NCI-H2107 (cell line): Measurements from ENCODE around the gene CAPZB.

Source experiments
- DNase-seq: peaks from one replicate; lab custom pipeline; 2025; lab: John Stamatoyannopoulos, UW

Gene CAPZB

DNA sequence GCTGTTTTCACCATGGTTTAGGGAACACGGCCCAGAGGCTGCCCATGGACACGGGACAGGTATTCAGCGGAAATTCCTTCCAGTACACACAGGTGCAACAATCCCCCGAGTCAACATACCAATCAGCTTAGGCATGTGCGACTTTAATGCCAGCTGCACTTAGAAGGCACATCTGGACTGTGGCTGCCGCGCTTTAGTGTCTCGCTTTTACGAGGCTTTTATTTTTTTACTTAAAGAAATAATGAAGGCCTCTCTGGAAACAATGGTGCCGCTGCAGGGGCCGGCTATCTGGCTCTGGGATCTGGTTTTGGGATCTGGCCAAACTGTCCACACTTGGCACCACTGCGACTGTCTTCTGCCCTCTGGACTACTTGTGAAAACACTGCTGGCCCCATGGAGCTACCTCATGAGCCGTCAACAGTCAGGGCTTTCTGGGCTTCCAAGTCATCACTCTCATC lies 117.7 kb downstream of the CAPZB start:
- no peak for DNase-seq

DNA sequence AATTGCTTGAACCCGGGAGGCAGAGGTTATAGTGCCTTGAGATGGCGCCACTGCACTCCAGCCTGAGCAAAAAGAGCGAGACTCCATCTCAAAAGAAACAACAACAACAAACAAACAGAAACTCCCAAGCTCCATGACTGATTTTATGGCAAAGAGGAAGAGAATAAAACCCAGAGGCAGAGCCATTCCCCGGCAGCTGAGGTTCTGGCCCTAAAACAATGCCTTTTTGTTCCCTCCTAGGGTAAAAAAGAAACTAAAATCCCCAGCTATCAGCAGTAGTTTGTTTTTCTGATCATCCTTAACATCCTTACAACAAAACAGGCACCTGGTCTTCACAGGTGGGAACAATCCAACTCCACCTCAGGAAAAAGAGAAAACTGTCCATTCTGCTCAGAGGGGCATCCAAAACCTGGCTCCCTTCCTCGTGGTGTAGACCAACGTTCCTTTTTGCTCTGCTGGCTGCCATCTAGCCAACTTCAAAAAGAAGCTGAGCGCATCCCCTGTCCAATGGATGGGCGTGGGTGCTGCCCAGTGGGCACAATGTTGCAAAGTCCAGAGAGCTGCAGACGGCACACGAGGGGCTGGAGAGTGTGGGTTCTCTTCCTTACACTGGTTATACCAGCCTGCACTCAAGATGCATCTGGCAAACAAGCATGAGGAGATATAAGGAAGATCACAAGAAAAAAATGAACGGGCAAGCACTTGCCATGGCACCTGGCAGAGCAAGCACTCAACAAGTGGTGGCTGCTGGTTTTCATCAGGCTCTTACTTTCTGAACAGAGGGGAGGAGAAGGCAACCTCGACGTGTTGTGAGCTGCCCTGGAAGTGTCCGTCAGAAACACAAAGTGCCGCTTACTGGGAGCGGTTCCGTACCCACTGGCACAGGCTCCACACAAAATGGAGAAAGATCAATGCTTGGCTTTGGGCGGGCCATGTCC lies 118.5 kb downstream of the CAPZB start:
- DNase-seq: no peak

DNA sequence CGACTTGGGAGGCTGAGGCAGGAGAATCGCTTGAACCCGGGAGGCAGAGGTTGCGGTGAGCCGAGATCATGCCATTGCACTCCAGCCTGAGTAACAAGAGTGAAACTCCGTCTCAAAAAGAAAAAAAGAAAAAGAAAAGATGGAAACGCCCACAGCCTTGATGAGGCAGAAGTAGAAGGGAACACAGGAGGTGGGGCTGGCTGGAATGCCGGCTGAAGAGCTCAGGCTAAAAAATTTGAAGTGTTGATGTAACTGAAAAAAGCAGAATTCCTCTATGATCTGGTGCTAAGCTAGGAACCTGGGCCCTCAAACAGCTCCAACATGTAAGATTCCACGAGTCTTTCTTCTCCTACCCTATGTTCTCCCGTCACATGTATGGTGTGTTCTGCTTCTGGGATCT lies 119.6 kb downstream of the CAPZB start:
- DNase-seq: no peak

DNA sequence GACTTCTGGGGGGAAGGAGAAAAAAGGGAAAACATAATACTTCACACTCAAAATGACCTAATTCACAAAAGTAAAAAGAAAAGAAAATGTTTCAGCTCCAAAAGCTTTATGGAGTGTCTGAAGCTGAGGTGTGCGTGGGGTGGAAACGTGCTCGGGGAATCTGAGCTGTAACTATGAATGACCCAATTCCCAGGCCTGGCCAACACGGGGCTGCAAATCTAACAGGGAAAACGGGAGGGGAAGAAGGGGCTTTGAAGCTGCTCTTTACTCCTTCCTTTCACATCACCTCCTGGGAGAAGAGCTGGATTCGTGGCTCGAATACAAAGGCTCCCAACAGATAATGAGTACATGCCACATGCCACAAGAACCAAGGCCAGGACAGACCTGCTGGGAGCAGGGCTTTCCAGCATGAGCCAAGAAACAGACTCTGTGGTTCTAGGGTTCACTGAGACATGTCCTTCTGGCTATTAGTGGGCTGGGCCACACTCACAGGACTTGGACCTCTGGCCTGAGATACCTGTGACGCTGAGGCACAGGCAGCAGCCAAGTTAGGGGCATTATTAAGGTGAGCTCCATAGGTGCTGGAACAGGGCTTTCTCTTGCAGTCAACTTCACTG lies 121.7 kb downstream of the CAPZB start:
- DNase-seq: no peak

DNA sequence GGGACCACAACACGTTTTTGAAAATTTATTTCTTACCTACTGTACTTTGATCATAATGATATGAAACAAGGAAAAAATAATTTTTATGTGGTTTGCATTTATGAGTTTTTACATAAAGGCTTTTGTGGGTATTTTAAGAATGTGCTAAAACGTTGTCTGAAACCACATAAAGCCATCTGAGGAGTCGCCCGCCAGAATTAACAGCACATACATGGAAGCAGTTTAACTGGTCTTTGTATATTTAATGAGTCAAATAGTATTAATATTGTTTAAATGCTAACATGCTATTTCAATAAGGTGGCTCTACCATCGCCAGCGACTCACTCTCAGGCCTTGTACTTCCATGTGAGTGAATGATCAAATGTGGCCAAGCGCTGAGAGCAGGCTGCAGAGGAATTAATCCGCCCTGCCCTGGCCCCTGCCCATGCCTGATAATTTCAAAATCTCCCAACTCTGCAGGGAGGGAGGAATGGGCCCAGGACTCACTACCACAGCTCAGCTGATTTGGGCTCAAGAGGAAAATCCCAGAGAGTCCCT lies 123.7 kb downstream of the CAPZB start:
- DNase-seq: no peak

DNA sequence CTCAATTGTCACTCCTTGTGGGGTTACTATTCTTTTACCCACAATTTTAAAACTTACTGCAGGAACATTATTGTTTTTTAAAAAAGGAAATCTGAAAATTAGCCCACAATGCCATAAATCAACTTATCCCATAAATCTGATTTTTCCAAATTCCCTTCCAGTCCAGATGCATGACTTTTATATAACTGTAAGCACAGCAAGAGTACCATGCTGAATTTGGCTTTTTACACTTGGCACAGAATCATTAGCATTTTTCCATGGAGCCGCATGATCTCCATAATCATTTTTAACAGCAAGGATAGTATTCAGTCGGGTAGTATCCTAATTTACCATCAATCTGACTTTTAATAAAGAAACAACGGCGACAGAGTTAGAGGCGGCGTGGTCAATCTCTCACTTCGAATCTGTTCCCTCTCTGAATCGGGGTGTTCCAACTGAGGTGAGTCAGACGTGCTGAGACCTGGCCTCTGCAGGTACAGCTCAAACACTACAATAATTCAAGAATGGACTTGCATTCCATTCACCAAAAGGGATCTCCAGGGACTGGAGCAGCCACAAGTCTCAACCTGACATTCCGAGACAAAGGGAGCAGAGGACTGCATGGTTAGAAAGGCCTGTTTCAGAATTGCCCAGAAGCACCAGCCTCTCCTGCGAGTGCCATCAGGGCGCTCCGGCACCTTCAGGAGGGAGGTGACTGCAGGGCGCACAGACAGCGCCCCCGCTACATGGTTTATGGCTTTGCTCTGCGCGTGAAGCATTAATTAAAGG lies 124.3 kb downstream of the CAPZB start:
- no peak for DNase-seq

DNA sequence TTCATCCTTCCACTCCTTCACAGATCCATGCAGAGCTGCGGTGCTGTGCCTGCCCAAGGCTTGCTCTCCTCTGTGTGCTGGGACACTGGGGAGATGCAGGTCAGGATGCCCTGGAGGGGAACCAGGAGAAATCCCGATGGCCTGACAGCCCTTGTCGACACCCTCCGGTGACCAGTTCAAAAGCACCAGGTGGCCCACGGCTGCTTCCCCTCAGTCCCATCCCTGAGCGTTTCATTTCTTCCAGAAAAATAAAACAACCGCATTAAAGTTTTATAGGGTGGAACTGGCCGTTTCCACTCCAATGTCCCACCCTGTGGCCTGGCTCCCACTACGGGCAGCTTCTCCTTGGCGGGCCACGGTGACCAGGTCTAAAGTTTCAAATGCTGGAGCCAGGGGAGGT lies 124.9 kb downstream of the CAPZB start:
- no peak for DNase-seq

DNA sequence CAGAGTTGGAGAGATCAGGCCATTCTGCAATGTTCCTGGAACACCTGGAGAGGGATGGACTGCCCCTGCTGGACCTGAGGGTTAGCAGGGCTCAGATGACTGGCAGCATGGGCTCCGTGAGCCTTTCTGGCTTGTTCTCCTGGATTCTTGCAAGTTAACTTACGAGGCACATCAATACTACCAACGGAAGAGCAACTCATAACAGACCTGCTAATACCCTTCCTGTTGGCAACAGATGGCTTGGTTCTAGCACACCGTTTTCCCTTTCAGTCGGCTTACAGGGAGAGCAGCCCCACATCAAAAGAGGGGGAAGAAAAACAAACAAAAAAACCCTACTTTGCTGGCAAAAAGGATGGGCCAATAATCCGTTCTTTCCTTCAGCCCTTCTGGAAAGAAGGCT lies 125.3 kb downstream of the CAPZB start:
- no peak for DNase-seq

DNA sequence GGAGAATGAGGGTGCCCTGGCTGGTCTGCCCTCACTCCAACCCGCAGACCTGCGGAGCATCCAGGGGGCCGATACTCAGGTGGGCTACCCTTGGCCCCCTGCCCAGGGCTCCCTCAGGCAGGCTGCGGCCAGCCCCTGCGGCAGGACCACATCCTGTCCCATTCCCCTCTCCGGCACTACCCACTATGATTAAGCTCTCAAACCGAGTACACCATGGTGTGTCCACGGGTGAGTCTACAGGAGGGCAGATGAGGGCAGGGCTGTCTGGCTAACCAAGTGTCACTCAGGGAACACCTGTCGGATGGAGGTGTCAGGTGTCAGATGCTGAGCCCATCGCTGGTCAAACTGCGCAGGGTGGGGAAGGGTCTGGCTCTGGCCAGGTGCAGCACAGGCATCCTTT lies 126.0 kb downstream of the CAPZB start:
- no peak for DNase-seq

DNA sequence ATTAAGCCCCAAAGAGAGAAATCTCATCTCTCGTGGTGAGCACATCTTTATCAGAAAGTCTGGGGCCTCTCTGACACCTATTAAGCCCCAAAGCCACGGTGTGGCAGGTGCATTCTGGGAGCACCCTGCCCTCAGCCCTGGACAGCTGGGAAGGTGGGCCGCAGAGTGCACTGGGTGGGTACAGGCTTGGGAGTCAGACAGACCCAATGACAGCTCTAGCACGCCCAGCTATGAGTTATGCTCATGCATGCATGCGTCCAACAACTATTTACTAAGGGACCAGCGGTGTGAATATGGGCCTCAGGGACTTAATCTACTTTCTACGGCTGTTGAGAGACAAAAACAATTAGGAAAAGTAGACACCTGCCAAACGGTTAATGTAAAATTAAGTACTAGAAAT lies 126.6 kb downstream of the CAPZB start:
- no peak for DNase-seq

DNA sequence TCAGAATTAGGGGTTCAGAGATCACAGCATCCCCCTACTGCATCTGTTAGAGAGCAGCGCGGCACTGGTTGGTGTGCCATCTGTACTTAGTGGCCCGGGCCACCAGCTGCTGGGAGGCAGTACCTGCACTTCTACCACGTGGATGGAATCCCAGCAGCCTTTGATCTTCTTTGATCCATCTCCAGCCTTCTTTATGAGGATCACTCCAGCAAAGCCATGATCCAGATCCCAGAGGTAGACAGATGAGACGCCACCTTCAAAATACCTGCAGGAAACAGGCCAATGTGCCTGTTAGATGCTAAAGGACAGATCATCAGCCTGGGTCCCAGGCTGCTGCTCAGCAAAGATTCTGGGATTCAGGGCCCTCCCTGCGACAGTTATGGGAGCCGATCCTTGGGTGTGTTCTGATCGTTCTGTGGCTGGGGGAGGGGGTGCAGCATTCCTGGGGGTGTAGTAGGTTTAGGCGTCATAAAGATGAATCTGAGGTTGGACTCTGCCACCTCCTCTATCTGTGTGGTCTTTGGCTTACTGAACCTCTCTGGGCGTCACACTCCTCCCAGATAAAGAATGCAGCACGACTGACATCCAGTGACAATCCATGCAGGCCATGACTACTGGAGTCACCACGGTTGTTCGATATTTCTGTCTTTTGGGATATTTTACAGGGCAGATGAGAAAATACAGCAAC lies 127.9 kb downstream of the CAPZB start:
- no peak for DNase-seq

DNA sequence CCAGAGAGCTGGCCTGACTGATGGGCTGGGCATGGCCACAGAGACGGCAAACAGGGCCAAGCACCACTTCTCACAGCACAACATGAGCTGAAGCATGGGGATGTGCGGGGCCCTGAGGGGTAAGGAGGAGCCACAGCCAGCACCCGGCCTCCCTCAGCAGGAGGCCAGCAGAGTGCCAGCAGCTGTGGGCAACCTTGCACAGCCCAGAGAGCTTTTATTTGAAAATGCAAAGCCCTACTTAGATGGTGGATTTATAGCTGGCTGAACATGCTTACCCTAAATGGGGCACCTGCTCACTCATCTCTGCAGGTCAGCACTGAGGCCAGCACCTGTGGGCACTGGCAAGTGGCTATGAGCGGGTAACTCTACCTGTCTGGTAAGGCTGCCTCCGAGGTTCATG lies 129.1 kb downstream of the CAPZB start:
- DNase-seq: peak; percentile 61

DNA sequence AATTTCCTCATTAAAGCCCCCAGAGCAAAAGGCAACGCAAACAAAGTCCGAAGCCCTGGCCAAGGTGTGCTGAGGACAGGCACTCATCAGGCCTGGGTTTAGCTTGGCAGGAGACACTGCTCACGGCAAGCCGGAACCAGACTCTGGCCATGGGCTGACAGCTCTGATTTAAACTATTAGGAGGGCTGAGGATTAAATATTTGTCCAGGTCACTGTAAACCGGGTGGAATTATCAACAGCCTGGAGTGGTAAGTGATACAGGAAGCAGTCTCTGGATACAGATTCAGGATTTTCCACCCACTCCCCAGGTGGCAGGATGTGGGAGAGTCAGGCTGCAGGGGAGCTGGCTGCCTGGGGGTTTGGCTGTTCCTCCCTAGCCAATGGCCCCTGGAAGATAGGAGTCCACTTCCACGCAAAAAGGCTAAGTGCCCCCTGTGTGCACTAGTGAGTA lies 130.8 kb downstream of the CAPZB start:
- no peak for DNase-seq

DNA sequence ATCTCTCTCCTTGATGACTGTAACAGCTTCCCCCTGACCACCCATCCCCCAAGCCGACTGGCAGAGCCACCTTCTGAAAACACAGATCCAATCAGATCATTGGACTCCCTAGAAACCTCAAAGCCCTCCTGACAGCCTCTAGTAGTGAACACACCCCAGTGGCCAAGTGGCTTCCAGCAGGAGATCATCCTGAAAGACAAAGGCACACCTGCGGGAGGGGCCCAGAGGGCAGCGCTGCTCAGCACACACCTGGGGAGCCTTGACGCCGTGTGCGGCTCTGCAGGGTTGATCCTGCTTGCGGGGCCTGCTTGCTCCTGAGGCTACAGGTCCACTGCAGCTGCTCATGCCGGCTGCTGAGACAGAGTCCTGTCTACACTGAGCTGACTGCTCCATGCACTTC lies 131.7 kb downstream of the CAPZB start:
- DNase-seq: peak; percentile 68

DNA sequence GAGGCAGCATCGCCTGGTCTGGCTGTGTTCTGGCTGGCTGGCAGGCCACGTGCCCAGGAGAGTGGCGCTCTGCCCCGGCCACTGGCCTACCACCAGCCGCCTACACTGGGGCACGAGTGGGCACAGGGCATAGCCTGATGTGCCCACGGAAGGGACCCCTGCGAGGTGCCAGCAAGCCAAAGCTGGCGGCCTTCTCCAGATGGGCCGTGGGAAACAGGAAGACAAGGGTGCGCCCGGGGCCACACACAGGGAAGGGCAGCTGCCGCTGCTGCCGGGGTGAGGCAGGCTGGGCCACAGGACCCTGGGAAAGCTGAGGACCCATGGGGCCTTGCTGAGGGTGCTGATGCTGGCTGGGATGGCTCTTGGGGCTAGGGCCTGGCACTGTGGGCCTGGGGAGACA lies 132.5 kb downstream of the CAPZB start:
- DNase-seq: no peak

DNA sequence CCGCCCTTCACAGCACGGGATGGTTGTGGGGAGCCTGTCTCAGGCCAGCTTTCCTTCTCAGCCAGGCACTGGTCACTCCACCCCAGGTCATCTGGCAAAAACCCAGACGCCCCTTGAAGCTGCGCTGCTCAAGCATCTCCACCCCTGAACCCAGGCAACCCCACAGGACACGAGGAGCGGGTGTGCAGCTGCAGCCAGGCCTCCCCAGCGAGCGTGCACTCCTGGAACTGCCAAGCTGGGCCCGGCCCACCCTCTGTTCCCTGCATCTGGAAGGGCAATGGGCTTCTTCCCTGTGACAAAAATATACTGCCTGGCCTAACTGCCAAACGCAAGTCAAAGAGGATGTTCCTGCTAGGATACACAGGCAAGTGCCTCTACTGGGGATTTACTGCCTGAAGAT lies 133.5 kb downstream of the CAPZB start:
- no peak for DNase-seq

DNA sequence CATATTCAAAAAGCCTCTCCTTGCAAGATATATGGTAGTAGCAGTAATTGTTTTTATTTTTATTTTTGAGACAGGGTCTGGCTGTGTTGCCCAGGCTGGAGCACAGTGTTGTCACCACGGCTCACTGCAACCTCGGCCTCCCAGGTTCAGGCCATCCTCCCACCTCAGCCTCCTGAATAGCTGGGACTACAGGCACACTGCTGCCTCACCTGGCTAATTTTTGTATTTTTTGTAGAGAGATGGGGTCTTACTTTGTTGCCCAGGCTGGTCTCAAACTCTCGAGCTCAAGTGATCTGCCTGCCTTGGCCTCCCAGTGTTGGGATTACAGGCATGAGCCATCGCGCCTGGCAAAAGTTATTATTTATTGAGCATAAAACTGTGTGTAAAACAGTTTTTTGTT lies 134.8 kb downstream of the CAPZB start:
- DNase-seq: no peak

DNA sequence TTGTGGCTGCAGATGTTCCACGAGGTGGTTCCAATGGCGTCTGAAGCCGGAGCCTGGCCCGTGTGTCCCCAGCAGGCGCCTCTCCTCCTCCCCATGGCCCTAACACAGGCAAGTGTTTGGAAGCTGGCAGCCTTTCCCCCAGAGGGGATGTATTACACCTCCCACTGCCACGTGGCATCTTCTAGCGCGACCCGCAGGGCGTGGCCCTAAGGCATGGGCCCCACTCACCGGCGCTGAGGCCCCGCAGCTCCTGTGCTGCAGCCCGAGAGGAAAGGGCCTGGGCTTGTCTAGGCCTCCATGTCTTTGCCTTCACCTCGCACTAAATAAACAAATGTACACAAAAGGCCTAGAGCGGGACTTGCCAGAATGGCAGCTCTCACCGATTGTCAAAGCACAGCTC lies 135.3 kb downstream of the CAPZB start:
- DNase-seq: no peak

DNA sequence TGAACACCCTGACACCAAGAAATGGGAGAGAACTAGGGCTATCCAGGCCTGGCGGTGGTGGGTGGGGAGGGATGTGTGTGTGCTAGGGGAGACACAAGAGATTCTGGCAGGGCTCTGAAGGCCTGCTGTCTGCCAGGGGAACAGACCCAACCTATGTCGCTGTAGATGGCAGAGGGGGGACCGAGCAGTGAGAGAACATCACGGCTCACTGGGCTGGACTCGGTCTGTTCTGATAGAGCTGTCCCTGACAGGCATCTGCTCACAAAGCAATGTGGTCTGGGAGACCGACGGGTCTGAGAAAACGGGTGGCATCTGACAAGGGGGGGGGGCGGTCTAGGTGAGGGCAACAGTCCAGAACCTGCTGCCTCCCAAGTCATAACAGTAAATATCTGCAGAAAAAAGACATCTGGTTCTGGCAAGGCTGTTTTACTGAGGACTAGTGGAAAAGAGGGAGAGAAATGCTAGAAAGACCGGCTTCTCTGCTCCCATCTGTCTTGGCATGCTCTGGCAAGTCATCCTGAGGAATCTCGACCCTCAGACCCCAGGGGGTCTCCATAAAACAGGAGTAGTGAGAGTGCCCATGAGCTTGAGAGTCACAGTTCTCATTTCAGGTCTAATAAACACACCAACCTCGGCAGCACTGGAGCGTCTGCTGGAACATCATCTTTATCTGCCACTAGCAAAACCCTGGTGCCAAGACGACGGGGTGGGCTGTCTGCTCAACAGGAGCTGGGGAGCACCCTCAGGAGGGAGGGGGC lies 136.7 kb downstream of the CAPZB start:
- no peak for DNase-seq

DNA sequence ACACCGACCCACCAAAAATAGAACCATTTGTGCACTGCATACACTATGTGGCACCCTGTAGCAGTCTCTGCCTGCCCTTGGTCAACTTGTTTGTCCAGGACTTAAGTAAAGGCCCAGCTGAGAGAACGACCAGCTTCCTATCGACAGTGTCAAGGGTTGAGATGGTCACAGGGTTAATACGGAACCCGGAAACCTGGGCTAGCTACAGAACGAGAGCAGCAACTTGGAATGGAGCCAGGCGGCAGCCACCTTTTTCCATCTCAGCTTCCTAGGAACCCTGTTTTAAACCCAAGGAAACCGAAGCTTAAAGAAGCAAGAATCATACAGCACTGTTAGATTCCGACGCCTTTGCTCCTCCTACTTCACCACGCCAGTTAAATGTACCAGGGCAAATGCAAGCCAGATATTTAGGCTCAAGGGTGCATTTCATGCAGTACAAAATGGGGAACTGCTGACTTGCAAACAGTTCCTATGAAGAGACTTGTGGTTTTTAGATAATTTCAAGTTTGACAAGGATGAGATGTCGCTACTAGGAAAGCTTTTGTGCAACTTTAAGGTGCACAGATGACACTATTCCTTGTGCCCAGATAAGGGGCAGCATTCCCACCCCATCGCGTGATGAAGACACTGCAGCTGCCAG lies 137.7 kb downstream of the CAPZB start:
- DNase-seq: no peak

DNA sequence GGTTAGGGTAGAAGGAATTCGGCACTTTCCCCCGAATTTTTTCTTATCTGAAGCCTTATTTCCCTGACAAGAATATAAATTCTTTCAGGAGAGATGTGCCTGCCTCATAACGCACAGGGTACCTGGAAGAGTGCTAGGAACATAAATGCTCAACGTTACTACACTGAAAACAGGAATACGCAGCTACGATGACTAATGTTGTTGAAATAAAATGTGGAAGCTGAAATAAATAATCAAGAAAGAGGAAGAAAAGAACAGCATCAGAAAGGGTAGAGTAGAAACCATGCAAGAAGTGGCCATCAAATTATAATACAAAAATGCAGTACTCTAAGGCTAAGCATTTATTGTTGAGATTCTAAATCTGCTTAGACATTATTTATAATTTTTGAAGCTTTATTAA lies 139.3 kb downstream of the CAPZB start:
- no peak for DNase-seq
